ENCODE results near the gene JOSD1.

GRCh38 chr22:38710351-38710750 is 9.6 kb upstream of the JOSD1 start:
- no peak for TF ChIP-seq CTCF (IDR thresholded peaks at IDR 0.05)
- no peak for TF ChIP-seq ZFX (IDR thresholded peaks at IDR 0.05; ENCODE audit: borderline replicate concordance)

Measured in 22Rv1 (cell line).